Measurements from ENCODE around the gene USP35.
"Not testable (repeated sequence)": the region's sequence is repeated elsewhere in the genome, so short reads cannot be mapped to it uniquely, and the experiment has no call there.

USP35 gene

DNA sequence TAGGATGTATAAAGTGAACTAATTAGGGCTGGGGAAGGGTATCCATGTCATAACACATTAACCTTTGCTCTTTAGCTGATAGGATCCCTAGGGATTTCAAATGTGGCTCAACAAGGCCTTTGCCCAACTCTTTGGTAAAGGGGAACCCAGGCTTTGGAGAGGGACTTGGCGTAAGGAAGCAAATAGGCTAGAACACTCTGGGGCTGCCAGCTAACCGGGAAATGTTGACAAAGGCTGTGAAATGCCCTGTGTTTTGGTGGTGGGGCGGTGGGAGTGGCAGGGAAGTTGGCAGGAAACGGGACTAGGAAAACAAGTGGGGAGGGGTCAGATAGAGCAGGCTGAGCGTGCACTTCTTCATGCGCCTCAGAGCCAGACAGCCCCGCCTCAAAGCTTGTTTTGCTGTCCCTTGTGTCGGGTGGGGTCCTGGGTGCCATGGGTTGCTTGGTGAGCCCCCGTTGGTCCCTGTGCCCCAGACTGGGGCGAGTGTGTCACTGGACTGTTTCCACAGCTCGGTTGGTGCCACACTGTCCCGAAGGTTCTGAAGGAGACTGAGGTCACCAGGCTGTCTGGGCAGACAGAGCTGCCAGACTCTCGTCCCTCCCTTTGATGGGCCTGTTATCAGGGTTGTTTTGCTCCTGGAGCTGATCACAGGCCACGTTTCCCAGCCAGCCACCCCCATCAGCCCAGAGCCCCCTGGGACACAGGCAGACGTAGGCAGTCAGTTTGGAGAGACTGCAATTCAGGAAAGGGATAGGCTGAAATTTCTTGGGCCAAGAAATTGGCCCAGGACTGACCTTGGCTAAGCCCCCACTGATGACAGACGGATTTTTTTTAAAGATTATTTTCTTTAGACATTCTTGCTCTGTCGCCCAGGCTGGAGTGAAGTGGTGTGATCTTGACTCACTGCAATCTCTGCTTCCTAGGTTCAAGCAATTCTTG, 19.9 kb upstream of the USP35 start:
- DNase-seq = no peak

DNA sequence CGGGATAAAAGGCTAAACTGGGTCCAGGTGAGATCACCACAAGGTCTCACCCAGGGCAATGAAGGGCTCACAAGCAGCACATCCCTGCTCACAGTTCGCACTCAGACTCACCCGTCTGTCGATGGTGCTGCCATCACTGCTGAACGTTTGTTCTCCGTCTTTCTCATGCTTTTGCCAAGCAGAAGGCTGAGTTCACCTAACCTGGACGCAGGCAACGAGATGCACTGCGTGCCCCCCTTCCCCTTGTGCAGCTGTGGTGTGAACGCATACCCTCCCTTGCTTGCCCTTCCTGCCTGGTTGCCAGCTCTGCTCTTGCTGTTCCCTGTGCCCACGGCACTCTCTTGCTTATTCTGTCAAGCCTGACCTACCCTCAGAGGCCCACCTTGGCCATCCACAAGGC, 18.3 kb upstream of the USP35 start:
- no peak for DNase-seq

DNA sequence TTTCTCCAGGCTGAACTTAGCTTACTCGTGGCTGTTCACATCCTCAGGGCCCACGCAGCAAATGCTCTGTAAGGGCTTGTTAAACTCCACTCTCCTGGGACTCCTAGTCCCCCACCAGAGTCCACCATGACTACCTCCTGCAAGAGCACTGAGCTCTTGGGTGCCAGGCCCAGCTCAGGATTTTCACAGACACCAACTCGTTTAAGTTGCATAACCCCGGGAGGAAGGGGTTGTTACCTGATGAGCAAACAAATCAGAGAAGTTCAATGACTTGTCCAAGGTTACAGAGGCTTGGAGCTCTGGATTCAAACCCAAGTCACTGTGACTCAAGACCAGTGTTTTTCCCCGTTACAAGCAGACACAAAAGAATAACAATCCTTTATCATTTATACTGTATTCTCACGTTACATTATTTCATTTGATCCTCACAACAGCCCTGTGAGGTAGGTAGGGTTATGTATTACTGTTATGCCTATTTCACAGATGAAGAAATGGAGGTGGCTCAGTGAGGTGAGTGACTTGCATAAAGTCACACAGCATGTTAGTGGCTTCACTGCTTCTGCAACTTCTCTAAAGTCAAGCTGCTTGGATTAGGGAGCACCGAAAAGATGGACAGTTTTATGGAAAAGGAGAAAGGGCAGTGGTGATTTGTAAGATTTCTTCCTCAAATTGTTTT, 17.7 kb upstream of the USP35 start:
- DNase-seq = no peak

DNA sequence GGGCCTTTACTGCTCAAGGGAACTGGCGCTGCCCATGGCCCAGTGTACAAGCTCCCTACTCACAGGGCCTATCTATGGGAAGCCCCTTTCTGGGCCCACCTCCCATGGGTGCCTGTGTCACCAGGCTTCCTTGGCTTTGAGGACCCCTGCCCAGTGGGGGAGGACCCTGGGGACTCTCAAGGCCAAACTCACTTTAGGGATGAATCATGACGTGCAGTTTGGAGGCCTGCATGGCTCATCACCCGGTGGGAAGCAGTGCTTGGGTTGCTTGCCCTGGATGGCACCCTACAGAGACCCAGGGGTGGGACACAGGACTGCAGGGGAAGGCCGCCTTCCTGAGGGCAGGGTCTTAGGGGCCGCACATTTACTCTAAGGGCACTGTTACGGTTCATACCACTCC, 16.8 kb upstream of the USP35 start:
- no peak for DNase-seq

DNA sequence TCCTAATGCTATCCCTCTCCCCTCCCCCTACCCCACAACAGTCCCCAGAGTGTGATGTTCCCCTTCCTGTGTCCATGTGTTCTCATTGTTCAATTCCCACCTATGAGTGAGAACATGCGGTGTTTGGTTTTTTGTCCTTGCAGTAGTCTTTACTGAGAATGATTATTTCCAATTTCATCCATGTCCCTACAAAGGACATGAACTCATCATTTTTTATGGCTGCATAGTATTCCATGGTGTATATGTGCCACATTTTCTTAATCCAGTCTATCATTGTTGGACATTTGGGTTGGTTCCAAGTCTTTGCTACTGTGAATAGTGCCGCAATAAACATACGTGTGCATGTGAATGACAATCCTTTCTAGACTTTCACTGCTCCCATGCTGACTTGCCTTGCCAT, 12.9 kb upstream of the USP35 start:
- DNase-seq = not testable (repeated sequence)

DNA sequence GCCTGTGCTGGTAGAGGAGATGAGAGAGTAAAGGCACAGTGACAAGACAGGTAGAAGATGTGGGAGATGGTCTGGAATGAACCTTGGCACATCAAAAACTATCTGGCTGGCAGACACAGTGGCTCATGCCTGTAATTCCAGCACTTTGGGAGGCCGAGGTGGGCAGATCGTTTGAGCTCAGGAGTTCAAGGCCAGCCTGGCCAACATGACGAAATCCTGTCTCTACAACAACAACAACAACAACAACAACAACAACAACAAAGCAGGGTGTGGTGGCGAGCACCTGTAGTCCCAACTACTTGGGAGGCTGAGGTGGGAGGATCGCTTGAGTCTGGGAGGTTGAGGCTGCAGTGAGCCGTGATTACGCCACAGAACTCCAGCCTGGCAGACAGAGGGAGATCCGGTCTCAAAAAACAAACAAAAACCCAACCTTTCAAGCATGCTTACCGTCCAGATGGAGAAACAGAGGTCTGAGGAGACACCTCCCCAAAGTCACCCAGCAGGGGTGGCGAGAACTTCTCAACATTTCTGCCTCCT, 12.0 kb upstream of the USP35 start:
- no peak for DNase-seq

DNA sequence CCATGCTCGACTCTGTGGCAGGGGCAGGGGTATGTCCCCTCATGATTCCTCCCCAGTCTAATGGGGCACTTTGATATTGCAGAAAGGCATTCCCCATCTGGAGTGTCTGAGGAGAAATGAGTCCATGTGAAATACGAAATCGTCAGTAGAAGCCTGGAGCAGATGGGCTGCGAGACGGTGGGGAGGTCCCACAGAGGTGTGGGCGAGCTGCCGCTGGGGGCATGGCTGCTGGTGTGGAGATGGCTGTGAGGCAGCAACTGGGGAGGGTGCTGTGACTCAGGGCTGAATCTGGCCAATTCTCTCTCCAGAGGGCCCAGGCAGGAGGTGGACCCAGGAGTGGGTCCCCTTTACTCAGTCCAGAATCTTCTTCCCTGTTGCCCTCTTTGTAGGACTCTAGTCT, 11.5 kb upstream of the USP35 start:
- no peak for DNase-seq

DNA sequence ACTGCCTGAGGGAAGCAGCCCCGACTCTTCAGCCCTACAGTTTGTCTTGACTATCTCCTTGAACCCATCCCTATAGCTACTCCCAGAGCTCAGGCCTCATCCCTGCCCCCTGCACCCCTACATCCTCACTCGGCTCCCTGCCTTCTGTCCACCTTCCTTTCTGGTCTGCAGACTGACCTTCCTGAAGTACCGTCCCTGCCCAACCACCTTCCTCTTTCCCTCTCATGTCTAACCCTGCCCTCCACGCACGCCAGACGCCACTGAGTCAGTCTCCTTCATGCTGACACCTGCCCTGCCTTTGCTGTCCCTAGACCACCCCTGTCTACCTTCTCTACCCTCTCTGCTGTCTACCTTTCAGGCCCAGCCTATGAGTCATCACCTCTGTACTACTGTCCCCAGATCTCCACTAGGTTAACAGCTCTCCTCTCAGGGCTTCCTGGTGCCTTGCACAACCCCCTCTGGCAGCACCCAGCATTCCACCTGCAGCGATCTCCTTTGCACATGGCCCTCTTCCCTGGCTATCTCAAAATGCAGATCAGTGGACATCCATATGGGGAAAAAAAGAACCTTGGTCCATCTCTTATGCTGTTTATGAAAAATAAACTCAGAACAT, 9.2 kb upstream of the USP35 start:
- no peak for DNase-seq

DNA sequence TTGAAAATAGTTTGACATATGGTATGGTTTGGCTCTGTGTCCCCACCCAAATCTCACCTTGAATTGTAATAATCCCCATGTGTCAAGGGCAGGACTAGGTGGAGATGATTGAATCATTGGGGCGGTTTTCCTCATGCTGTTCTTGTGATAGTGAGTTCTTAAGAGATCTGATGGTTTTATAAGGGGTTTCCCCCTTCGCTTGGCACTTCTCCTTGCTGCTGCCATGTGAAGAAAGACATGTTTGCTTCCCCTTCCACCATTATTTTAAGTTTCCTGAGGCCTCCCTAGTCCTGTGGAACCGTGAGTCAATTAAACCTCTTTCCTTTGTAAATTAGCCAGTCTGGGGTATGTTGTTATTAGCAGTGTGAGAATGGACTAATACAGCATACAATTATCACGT, 8.0 kb upstream of the USP35 start:
- DNase-seq = no peak

DNA sequence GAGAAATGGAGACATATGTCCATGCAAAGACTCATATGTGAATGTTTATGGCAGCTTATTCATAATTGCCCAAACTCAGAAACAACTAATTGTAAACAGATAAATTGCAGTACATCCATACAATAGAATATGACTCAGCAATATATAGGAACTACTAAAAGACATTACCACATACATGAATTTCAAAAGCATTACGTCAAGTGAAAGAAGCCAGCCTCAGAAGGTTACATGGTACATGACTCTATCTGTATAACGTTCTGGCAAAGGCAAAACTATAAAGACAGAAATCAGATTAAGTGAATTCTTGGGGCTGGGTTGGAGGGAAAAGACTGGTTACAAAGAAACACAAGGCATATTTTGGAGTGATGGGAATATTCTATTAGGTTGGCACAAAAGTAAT, 7.5 kb upstream of the USP35 start:
- DNase-seq = no peak

DNA sequence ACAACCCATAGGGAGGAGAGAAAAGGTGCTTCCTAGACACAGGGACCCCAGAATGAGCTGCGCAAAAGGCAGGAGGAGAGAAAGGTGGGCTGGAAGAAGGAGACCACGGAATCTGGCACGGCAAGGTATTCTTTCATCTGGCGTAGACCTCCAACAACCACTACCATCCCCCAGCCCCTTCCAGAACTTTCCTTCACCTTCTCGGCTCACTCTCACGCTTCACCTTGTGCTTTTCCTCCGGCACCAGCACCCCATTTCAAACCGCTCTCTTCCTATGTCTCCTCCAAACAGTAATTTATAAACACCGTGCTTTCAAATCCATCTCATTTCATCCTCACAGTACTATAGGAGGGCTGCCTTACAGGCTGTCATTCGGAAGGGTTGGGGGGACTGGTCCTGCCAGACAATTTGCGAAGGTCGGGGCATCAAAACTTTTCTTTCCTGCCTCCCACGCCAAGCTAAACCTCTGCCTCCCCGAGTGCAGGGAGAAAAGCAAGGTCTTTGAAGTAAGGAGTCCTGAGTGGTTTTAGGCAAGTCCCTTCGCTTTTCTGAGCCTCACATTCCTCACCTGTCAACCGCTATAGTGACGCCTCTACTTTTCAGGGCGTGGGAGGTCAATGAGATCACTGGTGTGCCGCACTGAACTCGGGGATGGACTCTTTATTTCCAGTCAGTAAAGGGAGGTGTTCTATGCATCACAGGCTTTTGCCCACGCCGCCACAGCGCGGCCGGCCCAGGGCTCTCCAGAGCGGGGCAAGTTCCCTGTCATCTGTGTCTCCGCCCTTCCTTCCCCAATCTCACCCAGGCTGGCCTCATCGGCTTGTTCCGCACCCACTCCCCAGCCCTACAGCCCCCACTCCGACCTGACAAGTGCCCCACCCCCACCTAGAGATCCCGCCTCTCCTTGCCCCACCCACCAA, 1.1 kb upstream of the USP35 start:
- DNase-seq = peak; percentile 79

DNA sequence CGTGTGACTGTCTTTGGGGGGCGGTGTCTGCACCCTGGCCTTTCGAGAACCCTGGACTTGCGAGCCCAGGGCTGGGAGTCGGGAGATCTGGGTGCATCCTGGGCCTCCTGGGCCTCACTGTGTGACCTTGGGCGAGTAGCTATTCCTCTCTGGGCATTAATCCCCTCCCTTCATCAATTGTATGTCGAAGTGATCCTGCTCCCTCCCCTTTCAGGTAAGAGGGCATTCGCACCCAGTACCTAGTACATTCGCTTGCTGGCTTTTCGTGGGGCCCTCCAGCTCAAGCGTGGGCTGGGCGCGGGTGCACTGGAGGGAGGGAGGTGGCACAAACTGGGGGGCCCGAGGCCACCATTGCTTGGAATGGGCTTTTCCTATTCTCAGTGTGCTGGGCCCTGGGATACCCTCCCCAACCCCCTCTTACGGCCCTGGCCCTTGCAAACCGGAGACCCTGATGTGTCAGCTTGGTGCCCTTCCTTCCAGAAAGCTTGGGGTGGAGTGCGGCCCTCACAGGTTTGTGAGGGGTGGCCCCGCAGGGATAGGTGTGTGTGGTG, 530 bp downstream of the USP35 start:
- no peak for DNase-seq

DNA sequence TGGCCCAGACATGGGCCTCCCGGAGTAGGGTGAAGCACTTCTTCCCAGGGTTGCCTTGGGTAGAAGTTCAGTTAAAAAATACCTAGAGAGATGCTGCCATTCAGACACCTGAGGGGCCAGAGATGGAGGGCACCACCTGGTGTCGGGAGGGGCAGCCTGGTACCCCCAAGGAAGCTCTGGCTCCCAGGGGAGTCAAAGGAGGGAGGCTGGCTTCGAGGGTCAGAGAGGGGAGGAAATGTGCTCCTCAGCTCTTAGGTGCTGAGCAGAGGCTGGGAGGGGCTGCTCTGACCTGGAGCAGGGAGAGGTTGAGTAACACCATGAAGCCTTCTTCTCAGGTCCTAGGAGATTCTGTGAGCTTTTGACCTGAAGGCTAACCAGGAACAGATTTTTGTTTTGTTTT, 1.1 kb downstream of the USP35 start:
- no peak for DNase-seq

DNA sequence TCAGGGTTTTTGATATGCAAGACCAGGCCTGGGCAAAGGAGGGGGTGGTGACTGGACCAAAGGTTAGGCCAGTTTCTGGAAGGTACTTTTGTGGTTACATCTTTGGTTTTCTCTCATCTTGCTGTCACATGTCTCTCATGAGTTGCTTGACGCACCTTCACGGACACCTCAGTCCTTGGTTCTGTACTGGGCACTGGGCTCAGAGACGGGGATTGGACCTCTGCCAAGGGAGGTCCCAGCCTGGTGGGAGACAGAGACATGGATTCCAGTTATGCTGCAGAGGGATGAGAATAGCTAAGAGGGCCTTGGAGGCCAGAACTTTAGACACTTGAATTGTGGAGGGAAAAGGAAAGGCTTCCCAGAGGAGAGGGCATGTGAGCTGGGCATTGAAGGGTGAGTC, 1.7 kb downstream of the USP35 start:
- no peak for DNase-seq

DNA sequence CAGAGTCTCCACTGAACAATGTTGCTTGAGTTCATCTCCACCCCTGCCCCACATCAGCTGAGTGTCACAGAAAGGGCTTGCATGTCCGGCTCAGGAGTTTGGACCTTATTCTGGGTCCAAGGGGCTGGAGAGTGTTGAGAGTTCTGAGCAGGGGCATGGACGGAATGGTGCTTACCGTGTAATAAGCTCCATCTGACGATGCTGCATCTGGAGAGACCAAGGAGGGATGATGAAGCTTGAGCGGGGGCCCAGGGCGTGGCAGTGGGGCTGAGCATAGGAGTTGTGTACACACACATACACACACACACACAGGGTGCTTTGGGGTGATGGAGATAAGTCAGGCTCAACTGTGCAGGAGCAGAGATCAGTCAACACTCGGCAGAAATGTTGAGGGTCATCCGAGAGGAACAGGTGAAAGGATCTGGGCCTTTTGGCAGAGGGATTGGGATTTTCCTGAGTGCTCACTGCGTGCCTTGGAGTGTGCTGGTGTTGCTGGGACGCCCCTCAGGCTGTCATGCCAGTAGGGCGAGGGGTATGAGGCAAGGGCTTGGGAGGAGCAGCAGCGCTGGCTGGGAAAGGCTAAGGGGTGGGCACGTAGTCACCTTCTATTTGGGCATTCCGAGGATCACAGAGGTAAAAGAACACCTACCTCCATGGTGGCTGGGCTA, 2.3 kb downstream of the USP35 start:
- DNase-seq = no peak

DNA sequence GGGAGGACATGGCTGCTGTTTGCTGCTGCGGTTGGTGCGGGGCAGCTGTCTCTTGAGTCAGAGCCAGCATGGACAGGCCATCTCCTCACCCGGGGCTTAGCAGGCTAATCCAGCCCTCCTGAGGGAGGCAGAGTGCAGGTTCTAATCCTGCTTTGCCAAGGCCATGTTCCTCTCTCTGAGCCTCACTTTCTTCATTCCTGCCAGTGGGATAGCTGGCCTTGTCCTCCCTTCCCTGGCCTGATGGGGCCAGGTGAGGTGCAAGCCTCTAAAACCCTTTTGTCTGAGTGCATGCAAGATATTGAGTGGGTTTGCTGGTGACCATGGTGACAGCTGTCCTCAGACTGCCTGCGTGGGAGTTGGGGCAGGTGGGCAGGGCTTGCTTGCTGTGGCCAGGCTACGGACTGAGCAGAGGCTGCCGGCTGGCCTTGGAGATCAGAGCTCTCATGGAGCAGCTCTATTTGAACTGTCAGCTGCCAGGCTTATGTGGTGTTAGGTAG, 3.6 kb downstream of the USP35 start:
- DNase-seq = no peak

DNA sequence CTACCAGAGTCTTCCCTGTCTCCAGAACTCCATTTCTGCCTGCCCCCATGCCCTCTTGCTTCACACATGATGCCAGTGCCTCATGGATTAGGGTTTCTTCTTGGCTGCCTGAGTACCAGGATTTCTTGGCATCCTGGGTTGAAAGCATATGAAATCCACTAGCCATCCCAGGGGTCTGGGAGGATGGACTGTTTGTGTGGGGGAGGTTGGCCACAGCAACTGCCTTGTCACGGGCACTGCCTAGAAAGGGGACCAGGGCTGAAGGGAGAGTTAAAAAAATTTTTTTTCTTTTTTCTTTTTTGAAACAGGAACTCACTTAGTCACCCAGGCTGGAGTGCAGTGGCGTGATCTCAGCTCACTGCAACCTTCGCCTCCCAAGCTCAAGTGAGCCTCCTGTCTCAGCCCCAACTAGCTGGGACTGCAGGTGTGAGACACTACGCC, 4.2 kb downstream of the USP35 start:
- no peak for DNase-seq

DNA sequence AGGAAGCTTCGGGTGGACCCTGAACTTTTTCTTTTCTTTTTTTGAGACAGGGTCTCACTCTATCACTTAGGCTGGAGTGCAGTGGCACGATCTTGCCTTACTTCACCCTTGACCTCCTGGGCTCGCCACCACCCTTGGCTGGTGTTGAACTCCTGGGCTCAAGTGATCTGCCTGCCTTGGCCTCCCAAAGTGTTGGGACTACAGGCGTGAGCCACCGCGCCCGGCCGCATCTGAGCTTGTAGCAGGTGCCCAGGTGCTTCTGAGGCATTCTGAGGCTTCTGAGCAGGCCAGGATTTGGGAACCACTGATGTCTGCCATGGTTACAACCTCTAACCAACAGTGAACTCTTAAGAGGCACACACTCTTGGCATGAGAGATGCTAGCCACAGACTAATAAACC, 5.1 kb downstream of the USP35 start:
- no peak for DNase-seq

DNA sequence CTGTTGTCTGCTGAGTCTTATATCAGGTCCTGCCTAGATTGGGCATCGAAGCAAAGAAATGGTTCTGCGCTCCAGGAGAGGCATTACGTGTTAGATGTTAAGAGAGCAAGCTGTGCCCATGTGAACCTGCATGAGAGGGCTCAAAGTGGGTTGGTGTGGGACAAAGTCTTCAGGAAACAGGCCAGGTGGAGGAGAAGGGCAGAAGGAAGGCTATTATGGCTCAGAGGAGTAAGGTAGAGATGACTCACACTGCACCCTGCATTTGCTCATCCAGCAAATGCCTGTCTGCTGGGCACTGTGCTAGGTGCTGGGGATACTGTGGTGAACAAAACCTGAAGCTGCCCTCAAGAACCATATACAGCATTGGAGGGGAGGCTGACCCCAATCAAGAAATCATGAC, 5.8 kb downstream of the USP35 start:
- DNase-seq = no peak

DNA sequence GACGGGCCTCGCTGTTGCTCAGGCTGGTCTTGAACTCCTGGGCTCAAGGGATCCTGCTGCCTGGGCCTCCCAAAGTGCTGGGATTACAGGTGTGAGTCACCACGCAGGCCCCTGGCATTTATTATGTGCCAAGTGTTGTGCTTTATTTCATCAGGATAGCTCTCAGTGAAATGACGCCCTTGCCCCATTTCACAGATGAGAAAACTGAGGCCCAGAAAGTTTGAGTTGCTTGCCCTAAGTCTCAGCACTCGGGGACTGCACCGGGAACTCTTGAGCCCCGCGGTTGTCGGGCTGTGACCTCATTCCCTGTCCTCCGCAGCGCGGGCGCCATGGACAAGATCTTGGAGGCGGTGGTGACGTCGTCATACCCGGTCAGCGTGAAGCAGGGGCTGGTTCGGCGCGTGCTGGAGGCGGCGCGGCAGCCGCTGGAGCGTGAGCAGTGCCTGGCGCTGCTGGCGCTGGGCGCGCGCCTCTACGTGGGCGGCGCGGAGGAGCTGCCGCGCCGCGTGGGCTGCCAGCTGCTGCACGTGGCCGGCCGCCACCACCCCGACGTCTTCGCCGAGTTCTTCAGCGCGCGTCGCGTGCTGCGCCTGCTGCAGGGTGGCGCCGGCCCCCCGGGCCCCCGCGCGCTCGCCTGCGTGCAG, 7.3 kb downstream of the USP35 start:
- no peak for DNase-seq

DNA sequence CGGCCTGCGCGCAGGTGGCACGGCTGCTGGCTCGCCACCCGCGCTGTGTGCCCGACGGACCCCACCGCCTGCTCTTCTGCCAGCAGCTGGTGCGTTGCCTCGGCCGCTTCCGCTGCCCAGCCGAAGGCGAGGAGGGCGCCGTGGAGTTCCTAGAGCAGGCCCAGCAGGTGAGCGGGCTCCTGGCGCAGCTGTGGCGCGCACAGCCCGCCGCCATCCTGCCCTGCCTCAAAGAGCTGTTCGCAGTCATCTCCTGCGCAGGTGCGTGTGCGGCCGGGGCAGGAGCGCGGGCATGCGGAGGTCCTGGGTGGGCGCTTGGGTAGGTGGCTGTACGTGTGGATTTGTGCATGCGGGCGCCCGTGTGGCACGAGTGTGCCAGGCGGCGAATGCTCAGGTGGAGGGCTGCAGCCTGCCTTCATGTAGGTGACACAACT, 8.0 kb downstream of the USP35 start:
- no peak for DNase-seq

Data from CD4-positive, alpha-beta T cell treated with Interferon gamma for 1 hour (primary cell).